Measurements from ENCODE around the gene ZNF511. TPM values are rescaled to one million over a fixed set of nuclear protein-coding genes. Genes with fewer than 3 reads are reported as not detected.

ZNF511 gene
- total RNA-seq, 2 experiments from 2014 or later, result 38.1 to 40.9 TPM

- DNase-seq, result no peak
- H3K4me3 ChIP-seq (ENCODE audit: low read length), result no peak overlapping the region
- peaks cover 22% of the 10 kb centered on the region for H3K4me1 ChIP-seq (ENCODE audit: insufficient read depth, low read length)
- peaks cover 0 to 6% of the 10 kb centered on the region in 2 experiments for H3K9me3 ChIP-seq (ENCODE audit: control insufficient read depth in 1 of 2, insufficient read depth in 1 of 2, low read length in 2 of 2)
- no peaks in the 10 kb centered on the region for H3K27me3 ChIP-seq (ENCODE audit: control insufficient read depth in 1 of 2, insufficient read depth in 2 of 2, low read length in 2 of 2)
- no peak overlapping the region for H3K27ac ChIP-seq (ENCODE audit: low read depth in 1 of 2, low read length in 2 of 2)
- ATAC-seq (ENCODE audit: poor library complexity), result no peak
- intact Hi-C loops (cut with DNase I, micrococcal nuclease), result loop anchor here in 1 of 2 experiments (2.0 kb wide), 1 partner anchor 23 kb away; the partner anchor contains the start of gene CALY
- H3K4me1 Mint-ChIP-seq (ENCODE audit: low read depth), result no peaks in the 10 kb centered on the region
- H3K27me3 Mint-ChIP-seq, result no peaks in the 10 kb centered on the region
- peaks cover 18% of the 10 kb centered on the region for H3K36me3 Mint-ChIP-seq (ENCODE audit: low read depth)
- ChIA-PET POLR2A (interaction anchor here (1.6 kb wide), 1 partner anchor 18 kb away, joined by 7 read pairs; no protein-coding TSS in a partner anchor), CTCF (interaction anchor here (1.2 kb wide), 1 partner anchor 30 kb away, joined by 3 read pairs; no protein-coding TSS in a partner anchor)
- H3K9me3 Mint-ChIP-seq, result no peaks in the 10 kb centered on the region
- no peak overlapping the region for H3K27ac Mint-ChIP-seq
- H3K4me3 Mint-ChIP-seq, result peak overlapping the region; percentile 68
- TF ChIP-seq CTCF (IDR thresholded peaks at IDR 0.05), result no peak
- H3K36me3 ChIP-seq (ENCODE audit: insufficient read depth, low read length), result peaks cover 9% of the 10 kb centered on the region
Observed at GRCh38 chr10:133359972-133360610, 51.4 kb downstream of the ZNF511 start.

GRCh38 chr10:133361227-133361626, 52.5 kb downstream of the ZNF511 start:
- no peak overlapping the region for H3K4me3 Mint-ChIP-seq
- no peaks in the 10 kb centered on the region for H3K27me3 Mint-ChIP-seq
- H3K4me1 Mint-ChIP-seq (ENCODE audit: low read depth), result no peaks in the 10 kb centered on the region
- peak overlapping the region; percentile 6 for H3K27ac Mint-ChIP-seq
- Histone ChIP-seq H3K27me3 (ENCODE audit: control insufficient read depth in 1 of 2, insufficient read depth in 2 of 2, low read length in 2 of 2) (no peaks in the 10 kb centered on the region), H3K4me1 (ENCODE audit: insufficient read depth, low read length) (peaks cover 17% of the 10 kb centered on the region), H3K9me3 (ENCODE audit: control insufficient read depth in 1 of 2, insufficient read depth in 1 of 2, low read length in 2 of 2) (peaks cover 0 to 6% of the 10 kb centered on the region in 2 experiments), H3K4me3 (ENCODE audit: low read length) (no peak overlapping the region), H3K36me3 (ENCODE audit: insufficient read depth, low read length) (peaks cover 21% of the 10 kb centered on the region), H3K27ac (ENCODE audit: low read depth in 1 of 2, low read length in 2 of 2) (no peak overlapping the region)
- ATAC-seq (ENCODE audit: poor library complexity) (no peak), DNase-seq (no peak)
- no peaks in the 10 kb centered on the region for H3K9me3 Mint-ChIP-seq
- intact Hi-C loops (cut with DNase I, micrococcal nuclease), result no loop called here
- H3K36me3 Mint-ChIP-seq (ENCODE audit: low read depth), result peaks cover 18% of the 10 kb centered on the region
- POLR2A ChIA-PET, result no interaction called here
- no peak for TF ChIP-seq CTCF (IDR thresholded peaks at IDR 0.05)
- CTCF ChIA-PET, result no interaction called here

DNA sequence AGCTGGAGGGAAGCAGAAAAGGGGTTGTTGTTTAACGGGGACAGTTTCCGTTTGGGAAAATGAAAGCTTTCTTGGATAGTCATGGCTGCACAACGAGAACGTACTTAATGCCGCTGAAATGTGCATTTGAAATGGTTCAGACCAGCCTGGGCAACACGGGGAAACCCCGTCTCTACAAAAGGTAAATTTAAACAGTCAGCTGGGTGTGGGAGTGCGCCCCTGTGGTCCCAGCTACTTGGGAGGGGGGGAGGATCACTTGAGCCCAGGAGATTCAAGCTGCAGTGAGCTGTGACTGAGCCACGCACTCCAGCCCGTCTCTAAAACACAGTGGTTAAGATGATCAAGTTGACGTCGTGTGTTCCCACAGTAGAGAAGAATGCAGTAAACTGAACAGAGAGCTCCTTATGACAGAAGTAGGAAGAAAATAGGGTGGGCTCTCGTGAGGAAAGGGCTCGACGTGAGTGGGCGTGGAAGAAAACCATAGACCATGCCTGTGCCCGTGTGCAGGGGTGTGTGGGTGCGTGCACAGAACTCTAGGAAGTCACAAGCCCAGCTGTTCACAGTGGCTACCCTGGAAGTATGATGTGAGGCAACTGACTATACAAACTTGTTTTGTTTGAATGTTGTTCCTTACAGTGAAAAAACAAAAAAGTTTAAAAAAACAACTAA, 53.2 kb downstream of the ZNF511 start:
- ATAC-seq (ENCODE audit: poor library complexity) (no peak), DNase-seq (no peak)
- intact Hi-C loops (cut with DNase I, micrococcal nuclease), result no loop called here
- Histone ChIP-seq H3K27me3 (ENCODE audit: control insufficient read depth in 1 of 2, insufficient read depth in 2 of 2, low read length in 2 of 2) (no peaks in the 10 kb centered on the region), H3K36me3 (ENCODE audit: insufficient read depth, low read length) (peaks cover 27% of the 10 kb centered on the region), H3K27ac (ENCODE audit: low read depth in 1 of 2, low read length in 2 of 2) (no peak overlapping the region), H3K4me3 (ENCODE audit: low read length) (no peak overlapping the region), H3K9me3 (ENCODE audit: control insufficient read depth in 1 of 2, insufficient read depth in 1 of 2, low read length in 2 of 2) (peaks cover 0 to 6% of the 10 kb centered on the region in 2 experiments), H3K4me1 (ENCODE audit: insufficient read depth, low read length) (peaks cover 10% of the 10 kb centered on the region)
- H3K4me1 Mint-ChIP-seq (ENCODE audit: low read depth), result no peaks in the 10 kb centered on the region
- ChIA-PET CTCF (no interaction called here), POLR2A (no interaction called here)
- no peaks in the 10 kb centered on the region for H3K9me3 Mint-ChIP-seq
- no peaks in the 10 kb centered on the region for H3K27me3 Mint-ChIP-seq
- peaks cover 18% of the 10 kb centered on the region for H3K36me3 Mint-ChIP-seq (ENCODE audit: low read depth)
- H3K27ac Mint-ChIP-seq, result peak overlapping the region; percentile 6
- no peak for TF ChIP-seq CTCF (IDR thresholded peaks at IDR 0.05)
- H3K4me3 Mint-ChIP-seq, result no peak overlapping the region

Other genes starting within 250 kb of the ZNF511 start
- not detected for gene ADGRA1, start 221.0 kb upstream of the ZNF511 start, total RNA-seq
- gene KNDC1, start 148.7 kb upstream of the ZNF511 start, total RNA-seq, result not detected
- gene UTF1, start 78.7 kb upstream of the ZNF511 start, total RNA-seq, result not detected
- gene VENTX, start 71.1 kb upstream of the ZNF511 start, total RNA-seq, result under 1 TPM; 0.11 to 0.14 TPM
- gene ADAM8, start 32.0 kb upstream of the ZNF511 start, total RNA-seq, result 10 to 100 TPM; 95.6 to 95.9 TPM
- 10 to 100 TPM; 89.3 to 94.2 TPM for gene TUBGCP2, start within 50 bp of the ZNF511 start, total RNA-seq
- 1 to 10 TPM; 3.8 to 3.9 TPM for gene CALY, start 28.0 kb downstream of the ZNF511 start, total RNA-seq
- not detected for gene PRAP1, start 38.5 kb downstream of the ZNF511 start, total RNA-seq
- 10 to 100 TPM; 10.3 to 11.7 TPM for gene FUOM, start 49.1 kb downstream of the ZNF511 start, total RNA-seq
- gene ECHS1, start 64.4 kb downstream of the ZNF511 start, total RNA-seq, result 1 to 10 TPM; 7.6 to 8.3 TPM
- gene PAOX, start 70.3 kb downstream of the ZNF511 start, total RNA-seq, result 1 to 10 TPM; 1.9 to 2.6 TPM
- gene MTG1, start 85.2 kb downstream of the ZNF511 start, total RNA-seq, result 10 to 100 TPM; 28.5 to 34.9 TPM
- not detected for gene SPRN, start 115.7 kb downstream of the ZNF511 start, total RNA-seq
- 1 to 10 TPM; 5.0 to 5.2 TPM for gene SCART1, start 145.0 kb downstream of the ZNF511 start, total RNA-seq
- gene CYP2E1, start 218.4 kb downstream of the ZNF511 start, total RNA-seq, result 1 to 10 TPM; 1.6 to 2.0 TPM

Measured in CD4-positive, alpha-beta T cell (primary cell).